Activated effector memory CD4-positive, alpha-beta T cell treated with anti-CD3 and anti-CD28 coated beads, Interleukin-2, amount 50 U/mL, for 16 hours (primary cell): ENCODE results near the gene CMIP.
"Not testable (repeated sequence)": the region's sequence is repeated elsewhere in the genome, so short reads cannot be mapped to it uniquely, and the experiment has no call there.

Experiments used
- DNase-seq: peaks from one replicate; pipeline ENCODE4 v3.0.0-alpha.2; 2020

The CMIP gene

GRCh38 chr16:81734632-81735434 lies 290.2 kb downstream of the CMIP start:
- no peak for DNase-seq

GRCh38 chr16:81737885-81738536 lies 293.4 kb downstream of the CMIP start:
- DNase-seq, result peak; percentile 93

DNA sequence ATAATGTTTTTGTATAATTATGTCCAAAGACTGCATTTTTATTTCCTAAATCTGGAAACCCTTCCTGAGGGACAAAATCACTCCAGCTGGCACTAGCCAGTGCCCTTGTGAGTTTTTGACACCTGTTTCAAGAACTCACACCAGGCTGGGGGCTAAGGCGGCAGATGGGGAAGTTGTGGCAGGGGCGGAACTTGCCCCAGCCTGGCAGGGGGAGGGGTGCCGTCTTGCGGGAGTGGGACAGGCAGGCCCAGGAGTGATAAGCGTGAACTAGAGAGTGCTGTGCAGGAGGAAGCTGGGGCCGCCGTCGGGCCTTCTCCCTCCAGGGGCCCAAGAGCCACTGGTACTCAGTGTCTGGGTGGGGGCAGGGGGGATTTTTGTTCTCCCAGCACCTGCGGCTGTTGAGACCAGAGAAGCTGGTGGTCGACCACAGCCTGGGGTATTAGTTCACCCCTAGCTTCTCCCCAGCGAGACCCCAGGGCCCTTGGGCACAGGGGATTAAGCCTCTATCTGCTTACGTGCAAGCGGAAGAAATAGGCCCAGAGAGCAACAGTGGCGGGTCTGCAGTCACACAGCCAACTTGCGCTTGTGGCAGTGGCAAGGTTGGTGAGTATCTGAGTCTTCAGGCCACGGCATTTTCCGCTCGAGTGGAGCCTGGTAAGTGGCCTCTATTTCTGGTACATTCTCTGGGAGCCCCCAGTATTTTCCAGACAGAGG lies 294.3 kb downstream of the CMIP start:
- no peak for DNase-seq

- DNase-seq, result no peak
These were observed 294.9 kb downstream of the CMIP start for GRCh38 chr16:81739503-81739902.

DNA sequence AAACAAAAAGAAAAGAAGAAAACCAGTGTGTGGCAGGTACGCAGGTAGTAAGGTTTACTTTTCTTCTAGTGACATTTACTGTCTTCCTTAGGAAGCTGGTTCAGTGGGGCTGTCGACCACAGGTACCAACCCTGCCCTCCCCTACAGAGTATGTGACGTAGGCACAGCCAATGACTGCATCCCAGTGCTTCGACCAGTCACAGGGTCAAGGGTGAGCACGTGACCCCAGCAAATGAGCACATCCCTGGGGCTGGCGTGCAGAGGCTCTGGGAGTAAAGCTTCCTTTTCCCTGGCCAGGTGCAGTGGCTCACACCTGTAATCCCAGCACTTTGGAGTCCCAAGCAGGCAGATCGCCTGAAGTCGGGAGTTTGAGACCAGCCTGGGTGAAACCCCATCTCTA lies 295.6 kb downstream of the CMIP start:
- DNase-seq, result no peak

- not testable (repeated sequence) for DNase-seq
These were observed 296.8 kb downstream of the CMIP start for GRCh38 chr16:81741430-81741770.

- DNase-seq, result no peak
These were observed 299.8 kb downstream of the CMIP start for GRCh38 chr16:81744385-81744784.

GRCh38 chr16:81744911-81745310 lies 300.3 kb downstream of the CMIP start:
- no peak for DNase-seq

- peak; percentile 91 for DNase-seq
These were observed 301.3 kb downstream of the CMIP start for GRCh38 chr16:81745704-81746558.

DNA sequence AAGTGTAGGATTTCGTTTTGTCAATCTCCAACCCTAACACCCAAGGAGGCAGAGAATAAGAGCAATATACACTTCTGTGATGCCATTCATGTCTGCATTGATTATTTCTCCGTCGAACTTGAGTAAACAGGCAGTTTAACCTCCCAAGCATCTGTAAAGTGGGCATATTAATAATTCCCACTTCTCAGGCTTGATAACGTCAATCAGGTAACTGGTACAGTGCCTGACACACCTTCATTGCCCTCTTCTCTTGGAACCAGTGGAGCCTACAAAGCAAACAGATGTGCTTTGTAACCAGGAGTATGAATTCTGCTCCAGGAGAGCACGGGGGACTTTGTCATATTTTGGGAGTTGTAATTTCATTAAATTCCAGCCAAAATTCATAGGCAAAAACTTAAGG lies 302.0 kb downstream of the CMIP start:
- DNase-seq, result no peak

DNA sequence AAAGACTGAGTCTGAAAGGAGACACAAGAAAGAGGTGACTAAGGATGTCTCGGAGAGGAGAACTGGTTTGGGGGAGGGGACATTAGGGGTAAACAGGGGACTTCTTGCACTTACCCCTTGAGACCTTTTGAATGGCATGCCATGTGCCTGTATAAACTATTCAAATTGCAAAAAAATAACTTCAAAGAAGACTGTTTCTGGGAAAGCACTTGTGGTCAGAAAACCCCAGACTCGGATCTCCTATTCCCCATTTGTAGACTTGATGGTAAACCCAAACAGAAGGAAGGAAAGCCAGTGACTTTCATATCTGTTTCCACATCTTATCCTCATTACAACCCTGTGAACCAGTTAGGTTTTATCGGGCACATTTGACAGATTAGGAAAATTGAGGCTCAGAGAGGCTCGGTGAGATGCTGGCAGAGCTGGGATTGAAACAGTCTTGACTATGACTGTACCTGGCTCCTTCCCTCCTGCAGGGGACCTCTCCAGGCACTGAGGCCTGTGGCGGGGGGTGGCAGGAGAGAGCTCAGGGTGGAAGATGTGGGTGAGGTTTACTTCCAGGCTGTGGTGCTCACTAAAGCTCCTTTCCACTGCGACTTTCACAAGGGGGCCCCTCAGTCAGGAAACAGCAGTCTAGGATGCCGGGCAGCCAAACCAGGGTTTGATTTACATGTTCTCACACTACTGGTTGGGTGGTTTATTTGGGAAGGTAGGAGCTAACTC lies 304.0 kb downstream of the CMIP start:
- no peak for DNase-seq

GRCh38 chr16:81752225-81752875 lies 307.7 kb downstream of the CMIP start:
- no peak for DNase-seq

DNA sequence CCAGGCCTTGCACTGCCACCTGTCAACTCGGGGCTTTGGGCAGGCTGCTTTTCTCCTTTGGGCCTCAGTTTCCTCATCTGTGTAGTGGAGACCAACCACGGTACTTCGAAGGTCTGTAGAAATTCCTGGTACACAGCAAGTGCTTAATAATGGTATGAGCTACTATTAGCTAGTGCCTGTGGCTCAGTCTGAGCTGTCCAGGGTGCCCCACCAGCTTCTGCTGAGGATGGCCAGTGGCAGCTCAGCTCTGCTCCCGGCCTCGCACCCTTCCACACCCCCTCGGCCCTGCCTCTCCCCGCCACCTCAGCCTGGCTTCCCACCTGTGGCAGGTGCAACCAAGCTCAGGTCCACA lies 308.2 kb downstream of the CMIP start:
- DNase-seq, result no peak

GRCh38 chr16:81754858-81755257 lies 310.2 kb downstream of the CMIP start:
- DNase-seq, result no peak

GRCh38 chr16:81755915-81756614 lies 311.5 kb downstream of the CMIP start:
- DNase-seq, result no peak

DNA sequence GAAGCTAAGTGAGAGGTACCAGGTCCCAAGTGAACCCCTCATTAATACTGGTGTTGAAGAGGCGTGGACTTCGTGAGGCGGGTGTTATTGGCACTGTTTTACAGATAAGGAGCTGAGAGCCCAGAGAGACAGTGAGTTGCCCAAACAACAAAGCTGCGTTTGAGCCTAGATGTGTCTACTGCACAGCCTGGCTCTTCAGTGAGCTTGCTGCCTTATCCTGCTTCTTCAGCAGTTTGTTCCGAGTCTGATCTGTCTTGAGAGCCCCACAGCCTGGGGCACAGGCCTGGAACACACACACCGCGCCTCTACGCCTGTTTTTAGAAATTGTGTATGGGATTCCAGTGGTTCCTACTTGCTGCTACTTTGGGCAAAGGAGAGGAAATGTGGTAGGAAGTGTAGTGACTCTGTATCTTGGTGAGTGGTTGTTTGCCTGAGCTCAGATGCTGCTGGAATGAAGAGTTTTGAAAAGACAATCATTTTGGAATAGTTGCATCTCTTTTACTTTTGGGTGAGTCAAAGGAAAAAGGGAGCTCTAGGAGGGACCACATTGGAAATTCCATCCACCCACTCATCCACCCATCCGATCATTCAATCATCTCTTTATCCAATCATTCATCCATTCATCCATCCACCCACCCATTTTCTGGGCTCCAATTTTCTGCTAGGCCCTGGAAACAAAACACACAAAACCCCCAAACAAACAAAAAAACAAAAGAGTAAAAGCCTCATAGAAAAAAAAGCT lies 312.2 kb downstream of the CMIP start:
- no peak for DNase-seq

- no peak for DNase-seq
These were observed 313.8 kb downstream of the CMIP start for GRCh38 chr16:81758376-81758775.
